ENCODE data around the gene HCFC1. TPM values are rescaled to one million over a fixed set of nuclear protein-coding genes. Genes with fewer than 3 reads are reported as not detected.

The HCFC1 gene
- total RNA-seq, 1 experiment from 2014 or later: 79.9 TPM

DNA sequence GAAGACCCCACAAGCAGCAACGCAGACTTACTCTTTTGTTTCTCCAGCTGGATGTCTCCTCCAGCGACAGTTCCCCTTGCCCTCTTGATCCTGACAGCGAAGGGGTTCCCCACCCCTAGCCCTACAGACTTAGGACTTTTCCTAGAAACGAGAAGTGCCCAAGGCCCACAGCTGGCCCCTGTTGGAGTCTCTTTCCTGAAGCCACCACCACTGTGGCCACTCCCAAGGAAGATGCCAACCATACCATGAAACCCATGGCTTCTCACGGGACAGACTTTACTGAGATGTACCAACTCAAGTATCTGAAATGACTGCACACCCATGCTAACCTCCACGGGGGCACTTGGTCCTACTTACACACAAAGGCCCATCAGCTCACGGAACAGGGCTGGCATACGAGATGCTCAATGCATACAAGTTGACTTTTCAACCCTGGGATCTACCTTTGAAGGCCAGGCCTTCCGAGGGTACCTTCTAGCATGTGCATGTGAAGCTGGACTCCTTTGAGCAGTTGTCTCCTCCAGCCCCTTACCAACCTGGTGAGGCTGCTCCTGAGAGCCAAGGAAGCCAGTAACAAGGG, 49.0 kb upstream of the HCFC1 start:
- H3K27ac ChIP-seq: peak overlapping the region; percentile 73
- H3K4me1 ChIP-seq (replicated peaks; ENCODE audit: insufficient read depth): peaks cover 8% of the 10 kb centered on the region; the same call in 1 of the 2 replicates
- intact Hi-C loops (cut with micrococcal nuclease; ENCODE audit: unreplicated experiment): loop anchor here (2.0 kb wide), 1 partner anchor 76 kb away; the partner anchor contains the start of gene MECP2
- peak in 1 of 2 experiments; percentile 23 for DNase-seq
- H3K4me2 ChIP-seq: peak overlapping the region; percentile 92
- peak overlapping the region; percentile 68 for H3K4me3 ChIP-seq
- no peak for TF ChIP-seq EZH2 (IDR thresholded peaks at IDR 0.05; ENCODE audit: low read depth)
- TF ChIP-seq, protein P1, sequence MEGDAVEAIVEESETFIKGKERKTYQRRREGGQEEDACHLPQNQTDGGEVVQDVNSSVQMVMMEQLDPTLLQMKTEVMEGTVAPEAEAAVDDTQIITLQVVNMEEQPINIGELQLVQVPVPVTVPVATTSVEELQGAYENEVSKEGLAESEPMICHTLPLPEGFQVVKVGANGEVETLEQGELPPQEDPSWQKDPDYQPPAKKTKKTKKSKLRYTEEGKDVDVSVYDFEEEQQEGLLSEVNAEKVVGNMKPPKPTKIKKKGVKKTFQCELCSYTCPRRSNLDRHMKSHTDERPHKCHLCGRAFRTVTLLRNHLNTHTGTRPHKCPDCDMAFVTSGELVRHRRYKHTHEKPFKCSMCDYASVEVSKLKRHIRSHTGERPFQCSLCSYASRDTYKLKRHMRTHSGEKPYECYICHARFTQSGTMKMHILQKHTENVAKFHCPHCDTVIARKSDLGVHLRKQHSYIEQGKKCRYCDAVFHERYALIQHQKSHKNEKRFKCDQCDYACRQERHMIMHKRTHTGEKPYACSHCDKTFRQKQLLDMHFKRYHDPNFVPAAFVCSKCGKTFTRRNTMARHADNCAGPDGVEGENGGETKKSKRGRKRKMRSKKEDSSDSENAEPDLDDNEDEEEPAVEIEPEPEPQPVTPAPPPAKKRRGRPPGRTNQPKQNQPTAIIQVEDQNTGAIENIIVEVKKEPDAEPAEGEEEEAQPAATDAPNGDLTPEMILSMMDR (conservative IDR thresholded peaks at IDR 0.05): no peak
- ChIA-PET CTCF (no interaction called here), POLR2A (ENCODE audit: unreplicated experiment) (interaction anchor here (0.6 to 0.7 kb wide), 2 partner anchors 17 to 742 kb away, joined by 3 to 7 read pairs; partner anchors contain the start of gene DKC1)
- no peaks in the 10 kb centered on the region for H4K20me1 ChIP-seq (ENCODE audit: insufficient read depth)
- no peaks in the 10 kb centered on the region for H3K36me3 ChIP-seq (ENCODE audit: low read depth)
- no peak overlapping the region for H2AFZ ChIP-seq
- peaks cover 5% of the 10 kb centered on the region; the same call in 1 of the 2 replicates for H3F3A ChIP-seq (ENCODE audit: insufficient read depth, low read depth)
- H3K9me2 ChIP-seq (ENCODE audit: insufficient read depth): no peaks in the 10 kb centered on the region
- H3K27me3 ChIP-seq (ENCODE audit: insufficient read depth, low read depth): no peaks in the 10 kb centered on the region
- peaks cover 29% of the 10 kb centered on the region for H3K79me2 ChIP-seq (ENCODE audit: low read depth)
- H3K9me3 ChIP-seq (ENCODE audit: insufficient read depth, low read depth): no peaks in the 10 kb centered on the region
- BruUV-seq (replicated peaks): TSS peak; percentile 94

GRCh38 chrX:154019633-154020528, 48.3 kb upstream of the HCFC1 start, which contains the start of gene IRAK1:
Gene IRAK1 (minus strand): TSS chrX:154019902. CDS start chrX:154019812, 90 bp downstream.
- H3K9me2 ChIP-seq (ENCODE audit: insufficient read depth): no peaks in the 10 kb centered on the region
- peak; percentile 42 to 75 for DNase-seq
- H3K79me2 ChIP-seq (ENCODE audit: low read depth): peaks cover 29% of the 10 kb centered on the region
- peak within 1 kb of the TSS; percentile 73 for H3K27ac ChIP-seq
- TF ChIP-seq, protein P1 (conservative IDR thresholded peaks at IDR 0.05): no peak
- no peak for TF ChIP-seq EZH2 (IDR thresholded peaks at IDR 0.05; ENCODE audit: low read depth)
- H3K36me3 ChIP-seq (ENCODE audit: low read depth): no peaks in the 10 kb centered on the region
- ChIA-PET POLR2A (ENCODE audit: unreplicated experiment) (interaction anchor here (0.6 to 0.7 kb wide), 2 partner anchors 16 to 743 kb away, joined by 3 to 7 read pairs; partner anchors contain the start of gene DKC1), CTCF (no interaction called here)
- no peaks in the 10 kb centered on the region for H3K27me3 ChIP-seq (ENCODE audit: insufficient read depth, low read depth)
- H3K4me3 ChIP-seq: peak within 1 kb of the TSS; percentile 78
- H2AFZ ChIP-seq: 0 out of 2 replicates have a peak within 1 kb of the TSS, but pooled peaks have one; percentile 76
- peak within 1 kb of the TSS; percentile 92 for H3K4me2 ChIP-seq
- BruUV-seq (replicated peaks): no TSS peak
- H3K4me1 ChIP-seq (replicated peaks; ENCODE audit: insufficient read depth): peaks cover 8% of the 10 kb centered on the region; the same call in 1 of the 2 replicates
- H3F3A ChIP-seq (ENCODE audit: insufficient read depth, low read depth): peaks cover 5% of the 10 kb centered on the region; the same call in 1 of the 2 replicates
- no peaks in the 10 kb centered on the region for H4K20me1 ChIP-seq (ENCODE audit: insufficient read depth)
- H3K9me3 ChIP-seq (ENCODE audit: insufficient read depth, low read depth): no peaks in the 10 kb centered on the region
- intact Hi-C loops (cut with micrococcal nuclease; ENCODE audit: unreplicated experiment): loop anchor here (2.0 kb wide), 1 partner anchor 77 kb away; the partner anchor contains the start of gene MECP2

GRCh38 chrX:154019061-154019621, 47.5 kb upstream of the HCFC1 start:
- peak overlapping the region; percentile 19; the same call in 1 of the 2 replicates for H3K27ac ChIP-seq
- no peak overlapping the region for H2AFZ ChIP-seq
- CTCF ChIA-PET: no interaction called here
- TF ChIP-seq EZH2 (IDR thresholded peaks at IDR 0.05; ENCODE audit: low read depth): no peak
- TF ChIP-seq, protein P1 (conservative IDR thresholded peaks at IDR 0.05): no peak
- H3K36me3 ChIP-seq (ENCODE audit: low read depth): no peaks in the 10 kb centered on the region
- H3K4me3 ChIP-seq: peak overlapping the region; percentile 78
- H3K79me2 ChIP-seq (ENCODE audit: low read depth): peaks cover 29% of the 10 kb centered on the region
- no TSS peak for BruUV-seq (replicated peaks)
- peak in 1 of 2 experiments; percentile 22 for DNase-seq
- POLR2A ChIA-PET (ENCODE audit: unreplicated experiment): interaction anchor here (0.6 kb wide), 1 partner anchor 377 kb away, joined by 4 read pairs; no protein-coding TSS in a partner anchor
- H3K4me1 ChIP-seq (replicated peaks; ENCODE audit: insufficient read depth): peaks cover 8% of the 10 kb centered on the region; the same call in 1 of the 2 replicates
- intact Hi-C loops (cut with micrococcal nuclease; ENCODE audit: unreplicated experiment): no loop called here
- H3K9me2 ChIP-seq (ENCODE audit: insufficient read depth): no peaks in the 10 kb centered on the region
- H4K20me1 ChIP-seq (ENCODE audit: insufficient read depth): no peaks in the 10 kb centered on the region
- no peaks in the 10 kb centered on the region for H3K27me3 ChIP-seq (ENCODE audit: insufficient read depth, low read depth)
- no peaks in the 10 kb centered on the region for H3K9me3 ChIP-seq (ENCODE audit: insufficient read depth, low read depth)
- peak overlapping the region; percentile 82 for H3K4me2 ChIP-seq
- peaks cover 5% of the 10 kb centered on the region; the same call in 1 of the 2 replicates for H3F3A ChIP-seq (ENCODE audit: insufficient read depth, low read depth)
